Right atrium auricular region (tissue), 2 donors: ENCODE data around the gene DYNLT5. TPM values are rescaled to one million over a fixed set of nuclear protein-coding genes. Genes with fewer than 3 reads are reported as not detected.
A peak's percentile ranks its signal among the peaks of the same experiment; 100 is the strongest.

Experiments
- DNase-seq: peaks from one replicate; pipeline ENCODE4 v3.0.0-alpha.2; 2019; ENCODE audit warnings: low spot score
- H3K27ac ChIP-seq, 2 donors: fragments of 200-600 bp; sonication (generic); 1 replicate in 1 of 2; 2 replicates in 1 of 2; pipeline ENCODE4 v1.5.1; 2016 to 2019
- H3K27me3 ChIP-seq, 2 donors: fragments of 200-600 bp; sonication (generic); one replicate each; pipeline versions ENCODE4 v1.5.1 to v1.6.0; 2017 to 2019
- H3K36me3 ChIP-seq: fragments of 200-600 bp; sonication (generic); one replicate; pipeline ENCODE4 v1.5.1; 2016
- H3K4me1 ChIP-seq, 2 donors: fragments of 200-600 bp; sonication (generic); one replicate each; pipeline versions ENCODE4 v1.5.1 to v1.6.0; 2017 to 2019
- H3K4me3 ChIP-seq, 2 donors: fragments of 200-600 bp; sonication (generic); 1 replicate in 1 of 2; 2 replicates in 1 of 2; pipeline ENCODE4 v1.5.1; 2017 to 2019; ENCODE audit warnings: mild to moderate bottlenecking in 1 of 2, moderate library complexity in 1 of 2
- H3K9me3 ChIP-seq, 2 donors: fragments of 200-600 bp; sonication (generic); one replicate each; pipeline ENCODE4 v1.5.1; 2019
- CTCF ChIP-seq, 2 donors: fragments of 200-600 bp; sonication (generic); IDR thresholded peaks; one replicate each; pipeline ENCODE4 v1.5.1; 2019; ENCODE audit warnings: antibody characterized with exemption in 2 of 2
- total RNA-seq, 2 donors: library from RNA; depleted of rRNA; stranded (reverse); fragments of >200 nt; gene quantifications; one replicate each; pipeline ENCODE4 v1.1.0, GENCODE V29; 2016

DYNLT5 gene
- total RNA-seq, 2 donors from 2014 or later, result 0.85 TPM; not detected in 1

DNA sequence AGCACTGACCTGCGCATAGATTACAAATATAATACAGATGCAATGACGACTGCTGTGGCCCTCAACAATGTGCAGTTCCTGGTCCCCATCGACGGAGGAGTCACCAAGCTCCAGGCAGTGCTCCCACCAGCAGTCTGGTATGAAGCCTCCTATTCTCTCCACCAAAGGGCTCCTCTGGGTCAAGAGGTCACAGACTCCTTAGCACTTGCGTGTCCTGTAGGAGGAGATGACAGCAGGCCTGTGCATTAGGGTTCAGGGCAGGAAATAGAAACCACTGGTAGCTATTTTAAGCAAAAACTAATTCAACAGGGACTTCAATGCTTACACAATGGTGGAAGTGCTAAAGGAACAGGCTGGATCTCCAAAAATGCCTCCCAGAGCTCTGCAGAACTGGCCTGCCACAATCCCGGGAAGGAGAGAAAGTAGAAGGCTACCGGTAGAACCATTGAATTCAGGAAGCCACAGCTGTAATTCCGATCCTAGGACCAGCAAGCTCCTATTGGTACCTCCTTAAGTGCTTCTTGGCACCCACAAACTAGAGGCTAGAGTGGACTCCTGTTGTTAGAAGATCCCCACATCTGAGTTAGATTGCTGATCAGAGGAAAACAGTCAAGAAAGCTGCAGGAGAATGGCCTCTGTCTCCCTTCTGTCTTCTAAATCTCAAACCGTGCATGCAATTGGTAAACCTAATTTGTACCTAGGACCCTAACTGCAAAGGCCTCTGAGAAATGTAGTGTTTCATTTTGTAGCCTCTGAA is 12.7 kb upstream of the DYNLT5 start:
- no peaks in the 10 kb centered on the region for H3K4me1 ChIP-seq
- H3K4me3 ChIP-seq, result no peak overlapping the region
- no peak overlapping the region for H3K27ac ChIP-seq
- H3K9me3 ChIP-seq, result no peaks in the 10 kb centered on the region
- no peaks in the 10 kb centered on the region for H3K36me3 ChIP-seq
- TF ChIP-seq CTCF (IDR thresholded peaks at IDR 0.05), result no peak
- DNase-seq, result no peak
- no peaks in the 10 kb centered on the region for H3K27me3 ChIP-seq

DNA sequence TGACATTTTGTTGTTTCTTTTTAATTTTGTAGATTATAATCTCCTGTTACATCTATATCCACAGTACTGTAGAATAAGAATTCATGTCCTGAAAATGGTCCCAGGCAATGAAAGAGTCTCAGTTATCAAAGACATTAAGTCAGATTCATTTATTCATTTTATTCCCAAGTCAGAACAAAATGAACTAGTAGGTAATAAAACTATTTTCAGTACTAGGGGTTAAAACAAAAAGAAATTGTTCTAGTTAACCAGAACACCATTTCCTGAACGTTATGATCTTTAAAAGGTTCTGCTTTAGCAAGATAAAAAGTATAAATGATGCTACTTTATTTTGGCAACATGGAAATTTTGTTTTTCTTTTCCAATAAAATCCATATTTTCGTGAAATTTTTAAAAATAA is 6.8 kb upstream of the DYNLT5 start:
- H3K4me3 ChIP-seq, result no peak overlapping the region
- no peaks in the 10 kb centered on the region for H3K9me3 ChIP-seq
- no peaks in the 10 kb centered on the region for H3K36me3 ChIP-seq
- DNase-seq, result no peak
- H3K27ac ChIP-seq, result no peak overlapping the region
- H3K4me1 ChIP-seq, result no peaks in the 10 kb centered on the region
- no peak for TF ChIP-seq CTCF (IDR thresholded peaks at IDR 0.05)
- no peaks in the 10 kb centered on the region for H3K27me3 ChIP-seq

DNA sequence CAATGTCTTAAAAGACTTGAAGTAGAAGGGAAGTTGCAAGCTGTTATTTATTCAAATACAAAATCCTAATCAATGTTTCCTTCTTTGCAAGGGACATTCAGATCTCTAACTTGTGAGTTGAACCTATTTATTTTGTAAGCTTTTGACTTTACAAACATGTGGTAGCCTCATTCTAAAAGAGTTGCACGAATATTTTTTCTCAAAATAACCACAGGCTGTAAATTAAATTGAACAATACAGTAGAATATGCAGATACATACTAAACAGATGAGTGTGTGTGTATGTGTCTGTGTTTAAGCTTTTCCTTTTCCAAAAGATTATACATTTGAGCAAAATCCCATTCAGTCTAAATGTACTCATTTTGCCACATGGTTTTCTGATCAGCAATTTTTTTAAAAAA is 4.8 kb upstream of the DYNLT5 start:
- no peaks in the 10 kb centered on the region for H3K36me3 ChIP-seq
- peaks cover 0 to 7% of the 10 kb centered on the region in 2 donors for H3K4me1 ChIP-seq
- no peak overlapping the region for H3K27ac ChIP-seq
- no peak overlapping the region for H3K4me3 ChIP-seq
- no peaks in the 10 kb centered on the region for H3K9me3 ChIP-seq
- no peaks in the 10 kb centered on the region for H3K27me3 ChIP-seq
- no peak for TF ChIP-seq CTCF (IDR thresholded peaks at IDR 0.05)
- no peak for DNase-seq

DNA sequence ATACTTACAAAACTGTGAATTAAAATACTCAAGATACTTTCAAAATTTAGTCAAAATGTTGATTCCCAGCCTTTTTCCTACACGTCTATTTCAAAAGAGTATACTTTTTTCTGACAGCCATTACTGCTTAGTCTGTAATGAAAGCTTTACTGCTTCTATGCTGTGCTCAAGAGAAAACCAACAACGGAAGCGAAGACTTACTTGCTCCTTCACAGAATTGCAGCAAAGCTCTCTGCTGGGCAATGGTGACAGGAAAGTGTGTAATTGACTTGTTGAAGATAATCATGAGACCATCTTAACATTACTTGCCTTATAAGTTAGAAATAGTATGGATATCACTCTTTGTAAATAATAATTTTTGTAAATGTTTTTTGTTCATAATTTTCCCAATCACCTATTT is 1.7 kb upstream of the DYNLT5 start:
- TF ChIP-seq CTCF (IDR thresholded peaks at IDR 0.05), result no peak
- DNase-seq, result no peak

GRCh38 chr1:66751160-66751559 is 1.1 kb upstream of the DYNLT5 start:
- TF ChIP-seq CTCF (IDR thresholded peaks at IDR 0.05), result no peak
- Histone ChIP-seq H3K4me1 (peaks cover 0 to 15% of the 10 kb centered on the region in 2 donors), H3K27me3 (no peaks in the 10 kb centered on the region), H3K4me3 (no peak overlapping the region), H3K27ac (peak overlapping the region in 1 of 2 donors; percentile 40), H3K9me3 (no peaks in the 10 kb centered on the region), H3K36me3 (no peaks in the 10 kb centered on the region)
- no peak for DNase-seq

More for the DNA sequence above, 1.7 kb upstream of the DYNLT5 start:
- peaks cover 0 to 15% of the 10 kb centered on the region in 2 donors for H3K4me1 ChIP-seq
- no peak overlapping the region for H3K27ac ChIP-seq
- no peaks in the 10 kb centered on the region for H3K27me3 ChIP-seq
- H3K36me3 ChIP-seq, result no peaks in the 10 kb centered on the region
- H3K4me3 ChIP-seq, result no peak overlapping the region
- H3K9me3 ChIP-seq, result no peaks in the 10 kb centered on the region
